Measurements from ENCODE around the gene OVOL3. TPM values are rescaled to one million over a fixed set of nuclear protein-coding genes. Genes with fewer than 3 reads are reported as not detected.

Gene OVOL3
- total RNA-seq: not detected in 2 replicates

GRCh38 chr19:36110487-36111199 lies at the start of gene OVOL3:
Gene OVOL3 (plus strand): TSS chr19:36111143. CDS start chr19:36111203, 60 bp downstream.

GRCh38 chr19:36114721-36115452 lies 3.9 kb downstream of the OVOL3 start, which contains the start of gene POLR2I:
Gene POLR2I (minus strand): TSS chr19:36114875. CDS start chr19:36114856, 19 bp downstream.

GRCh38 chr19:36115453-36116343 lies 4.8 kb downstream of the OVOL3 start, which contains the start of gene TBCB:
Gene TBCB (plus strand): TSS chr19:36115468. CDS start chr19:36115561, 93 bp downstream.

GRCh38 chr19:36139473-36140303 lies 28.7 kb downstream of the OVOL3 start, which contains the start of gene CAPNS1:
Gene CAPNS1 (plus strand): TSS chr19:36140066. CDS start chr19:36141012, 946 bp downstream.

GRCh38 chr19:36152352-36153091 lies 41.6 kb downstream of the OVOL3 start, which contains the start of gene COX7A1:
Gene COX7A1 (minus strand): TSS chr19:36152447. CDS start chr19:36152407, 40 bp downstream.

Other genes with a start within 250 kb of the OVOL3 start
- gene APLP1, start 242.6 kb upstream of the OVOL3 start, total RNA-seq: 9.8 and 33.7 TPM in 2 replicates
- 2.9 and 7.6 TPM in 2 replicates for gene NFKBID, start 210.6 kb upstream of the OVOL3 start, total RNA-seq
- 0.38 TPM in 1 of 2 replicates, not detected in the other for gene HCST, start 208.6 kb upstream of the OVOL3 start, total RNA-seq
- gene TYROBP, start 202.8 kb upstream of the OVOL3 start, total RNA-seq: not detected in 2 replicates
- 10.4 and 19.8 TPM in 2 replicates for gene LRFN3, start 174.8 kb upstream of the OVOL3 start, total RNA-seq
- gene SDHAF1, start 116.0 kb upstream of the OVOL3 start, total RNA-seq: 24.4 and 26.4 TPM in 2 replicates
- 0.81 and 3.4 TPM in 2 replicates for gene SYNE4, start 102.3 kb upstream of the OVOL3 start, total RNA-seq
- gene ALKBH6, start 96.9 kb upstream of the OVOL3 start, total RNA-seq: 22.9 and 33.4 TPM in 2 replicates
- gene CLIP3, start 78.3 kb upstream of the OVOL3 start, total RNA-seq: 2.6 and 31.9 TPM in 2 replicates
- gene THAP8, start 56.9 kb upstream of the OVOL3 start, total RNA-seq: 4.4 and 15.3 TPM in 2 replicates
- 1.8 and 22.5 TPM in 2 replicates for gene WDR62, start 56.2 kb upstream of the OVOL3 start, total RNA-seq
- gene POLR2I, start 3.7 kb downstream of the OVOL3 start, total RNA-seq: 106 and 123 TPM in 2 replicates
- 291 and 344 TPM in 2 replicates for gene TBCB, start 4.3 kb downstream of the OVOL3 start, total RNA-seq
- gene CAPNS1, start 28.9 kb downstream of the OVOL3 start, total RNA-seq: 323 and 352 TPM in 2 replicates
- 0.76 and 1.6 TPM in 2 replicates for gene COX7A1, start 41.3 kb downstream of the OVOL3 start, total RNA-seq
- 0.81 and 3.2 TPM in 2 replicates for gene ZNF565, start 103.5 kb downstream of the OVOL3 start, total RNA-seq
- gene ZNF146, start 104.0 kb downstream of the OVOL3 start, total RNA-seq: 46.8 and 52.6 TPM in 2 replicates